Adrenal gland (tissue), 5 donors: ENCODE data around the gene ABHD15.
A peak's percentile ranks its signal among the peaks of the same experiment; 100 is the strongest.

ENCODE experiments used
- POLR2A ChIP-seq, 2 donors: fragments of 450-650 bp; IDR thresholded peaks; one replicate each; pipeline ENCODE4 v1.6.1; 2017; ENCODE audit warnings: antibody characterized with exemption in 2 of 2, mild to moderate bottlenecking in 2 of 2, moderate library complexity in 1 of 2
- TF ChIP-seq, protein P1 (sequence below), 6 experiments: fragments of 450-650 bp in 4 of 6; fragments of 200-600 bp in 2 of 6; sonication (generic) in 1 of 6; IDR thresholded peaks; 1 replicate in 5 of 6; 2 replicates in 1 of 6; pipeline versions ENCODE4 v1.5.1 to v1.8.0; 2016 to 2021; ENCODE audit warnings: antibody characterized with exemption in 6 of 6, mild to moderate bottlenecking in 2 of 6, moderate library complexity in 1 of 6
- donor health status: DM: no; HTN: no; CAD: no.

DNA sequence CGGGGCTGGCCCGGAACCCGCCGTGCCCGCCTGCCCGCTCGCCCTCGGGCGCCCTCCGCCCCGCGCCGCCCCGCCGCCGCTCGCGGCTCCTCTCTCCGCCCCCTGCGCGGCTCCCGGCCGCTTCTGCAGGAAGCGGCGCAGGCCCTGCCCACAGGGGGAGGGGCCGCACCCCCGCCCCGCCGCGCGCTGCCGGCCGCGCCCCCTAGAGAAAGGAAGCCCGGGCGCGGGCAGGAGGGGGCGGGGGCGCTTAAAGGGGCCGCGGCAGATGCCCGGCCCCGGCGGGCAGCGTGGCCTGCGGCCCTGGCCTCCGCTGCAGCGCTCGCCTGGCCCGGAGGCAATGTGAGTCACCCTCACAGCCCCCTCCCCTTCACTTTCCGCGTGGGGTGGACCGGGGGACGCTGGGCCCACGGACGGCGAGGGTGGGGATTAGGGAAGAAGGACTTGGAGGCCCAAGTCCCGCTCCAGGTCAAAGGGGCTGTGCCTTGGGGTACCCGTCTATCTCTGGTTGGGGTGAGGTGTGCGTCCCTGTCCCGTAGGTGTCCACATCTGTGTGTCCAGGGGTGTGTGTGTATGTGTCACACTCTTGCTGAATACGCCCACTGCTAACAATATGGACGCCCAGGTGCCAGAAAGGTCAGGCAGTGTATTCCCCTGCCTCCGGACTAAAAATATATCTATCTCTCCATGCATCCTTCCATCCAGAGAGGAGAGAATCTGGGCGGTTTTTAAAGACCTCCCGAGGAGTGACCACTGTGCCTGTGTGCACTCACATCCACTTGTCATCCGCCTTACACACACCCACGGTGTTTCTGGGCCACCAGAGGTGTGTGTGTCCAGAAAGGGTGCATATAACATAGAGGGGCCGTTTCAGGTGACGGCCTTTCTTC lies 22.9 kb upstream of the ABHD15 start, which contains the start of gene GIT1:
- TF ChIP-seq, protein P1, sequence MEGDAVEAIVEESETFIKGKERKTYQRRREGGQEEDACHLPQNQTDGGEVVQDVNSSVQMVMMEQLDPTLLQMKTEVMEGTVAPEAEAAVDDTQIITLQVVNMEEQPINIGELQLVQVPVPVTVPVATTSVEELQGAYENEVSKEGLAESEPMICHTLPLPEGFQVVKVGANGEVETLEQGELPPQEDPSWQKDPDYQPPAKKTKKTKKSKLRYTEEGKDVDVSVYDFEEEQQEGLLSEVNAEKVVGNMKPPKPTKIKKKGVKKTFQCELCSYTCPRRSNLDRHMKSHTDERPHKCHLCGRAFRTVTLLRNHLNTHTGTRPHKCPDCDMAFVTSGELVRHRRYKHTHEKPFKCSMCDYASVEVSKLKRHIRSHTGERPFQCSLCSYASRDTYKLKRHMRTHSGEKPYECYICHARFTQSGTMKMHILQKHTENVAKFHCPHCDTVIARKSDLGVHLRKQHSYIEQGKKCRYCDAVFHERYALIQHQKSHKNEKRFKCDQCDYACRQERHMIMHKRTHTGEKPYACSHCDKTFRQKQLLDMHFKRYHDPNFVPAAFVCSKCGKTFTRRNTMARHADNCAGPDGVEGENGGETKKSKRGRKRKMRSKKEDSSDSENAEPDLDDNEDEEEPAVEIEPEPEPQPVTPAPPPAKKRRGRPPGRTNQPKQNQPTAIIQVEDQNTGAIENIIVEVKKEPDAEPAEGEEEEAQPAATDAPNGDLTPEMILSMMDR (IDR thresholded peaks at IDR 0.05): no peak
- TF ChIP-seq POLR2A (IDR thresholded peaks at IDR 0.05): peak; percentile 46 to 62
